Gastroesophageal sphincter (tissue), 3 donors: ENCODE measurements around the gene GRM7.

Source experiments
- POLR2A ChIP-seq, 2 donors: fragments of 450-650 bp; IDR thresholded peaks; one replicate each; pipeline ENCODE4 v1.6.1; 2017; ENCODE audit warnings: antibody characterized with exemption in 2 of 2, mild to moderate bottlenecking in 2 of 2, moderate library complexity in 1 of 2
- TF ChIP-seq, protein P1 (sequence below), 4 experiments: fragments of 200-600 bp in 2 of 4; fragments of 450-650 bp in 2 of 4; sonication (generic) in 1 of 4; IDR thresholded peaks; one replicate each; pipeline ENCODE4 v1.5.1; 2017 to 2019; ENCODE audit warnings: antibody characterized with exemption in 4 of 4, mild to moderate bottlenecking in 2 of 4, moderate library complexity in 2 of 4

DNA sequence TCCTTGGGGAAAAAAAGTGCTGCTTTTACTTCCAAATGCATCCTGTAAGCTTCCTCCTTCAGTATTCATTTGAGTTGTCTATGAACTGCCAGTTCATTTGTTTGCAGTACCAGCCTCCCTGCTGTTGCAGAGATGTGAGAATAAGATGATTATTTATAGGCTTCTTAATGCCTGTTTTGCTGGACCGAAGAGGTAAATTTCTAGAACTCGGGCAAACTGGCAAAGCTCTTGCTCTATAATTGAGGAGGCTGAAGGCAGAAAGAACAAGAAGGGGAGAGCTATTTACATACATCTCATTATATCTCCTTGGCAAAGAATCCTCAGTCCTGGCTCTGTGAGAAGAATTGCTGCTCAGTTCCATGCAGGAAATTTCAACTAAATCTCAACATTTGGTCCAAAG lies 790.4 kb downstream of the GRM7 start:
- TF ChIP-seq POLR2A (IDR thresholded peaks at IDR 0.05), result no peak
- TF ChIP-seq, protein P1, sequence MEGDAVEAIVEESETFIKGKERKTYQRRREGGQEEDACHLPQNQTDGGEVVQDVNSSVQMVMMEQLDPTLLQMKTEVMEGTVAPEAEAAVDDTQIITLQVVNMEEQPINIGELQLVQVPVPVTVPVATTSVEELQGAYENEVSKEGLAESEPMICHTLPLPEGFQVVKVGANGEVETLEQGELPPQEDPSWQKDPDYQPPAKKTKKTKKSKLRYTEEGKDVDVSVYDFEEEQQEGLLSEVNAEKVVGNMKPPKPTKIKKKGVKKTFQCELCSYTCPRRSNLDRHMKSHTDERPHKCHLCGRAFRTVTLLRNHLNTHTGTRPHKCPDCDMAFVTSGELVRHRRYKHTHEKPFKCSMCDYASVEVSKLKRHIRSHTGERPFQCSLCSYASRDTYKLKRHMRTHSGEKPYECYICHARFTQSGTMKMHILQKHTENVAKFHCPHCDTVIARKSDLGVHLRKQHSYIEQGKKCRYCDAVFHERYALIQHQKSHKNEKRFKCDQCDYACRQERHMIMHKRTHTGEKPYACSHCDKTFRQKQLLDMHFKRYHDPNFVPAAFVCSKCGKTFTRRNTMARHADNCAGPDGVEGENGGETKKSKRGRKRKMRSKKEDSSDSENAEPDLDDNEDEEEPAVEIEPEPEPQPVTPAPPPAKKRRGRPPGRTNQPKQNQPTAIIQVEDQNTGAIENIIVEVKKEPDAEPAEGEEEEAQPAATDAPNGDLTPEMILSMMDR (IDR thresholded peaks at IDR 0.05), result no peak
